Measurements from ENCODE around the gene ATP9B. TPM values are rescaled to one million over a fixed set of nuclear protein-coding genes. Genes with fewer than 3 reads are reported as not detected.
A peak's percentile ranks its signal among the peaks of the same experiment; 100 is the strongest.

ATP9B gene
- total and polyA plus RNA-seq, 8 donors: 29.2 to 41.5 (median 38.3) TPM

DNA sequence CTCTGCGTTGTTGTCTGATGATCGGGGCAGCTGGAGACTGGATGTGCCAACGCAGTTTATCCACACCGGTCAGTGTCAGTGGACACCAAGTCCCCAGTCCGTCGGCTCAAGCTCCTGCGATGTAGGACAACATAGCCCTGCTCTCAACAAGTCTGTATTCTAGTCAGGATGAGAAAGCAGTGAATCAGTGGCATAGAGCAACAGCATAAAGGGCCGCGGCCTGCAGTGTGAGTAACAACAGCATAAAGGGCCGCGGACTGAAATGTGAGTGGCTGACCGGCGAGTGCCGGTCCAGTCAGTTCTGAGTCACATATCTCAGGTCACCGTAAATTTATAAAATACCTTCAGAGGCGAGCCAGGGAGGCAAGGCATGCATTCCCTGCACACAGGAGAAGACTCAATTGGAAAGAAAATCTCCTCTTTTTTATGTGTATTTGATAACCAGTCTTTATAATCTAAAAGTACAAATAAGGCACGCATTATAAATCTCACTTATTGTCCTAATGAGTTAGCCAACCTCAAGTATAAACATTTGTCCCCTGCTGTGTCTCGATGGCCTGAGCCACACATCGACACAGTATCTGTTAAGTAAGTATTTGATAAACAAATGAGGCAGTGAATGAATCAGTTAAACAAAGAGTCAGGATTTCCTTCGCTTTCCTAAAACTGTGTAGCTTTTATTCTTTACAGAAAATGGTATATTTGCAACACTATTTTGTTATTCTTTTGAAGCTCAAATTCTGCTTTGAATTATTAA lies 292.8 kb downstream of the ATP9B start:
- Histone ChIP-seq H3K4me3 (no peak overlapping the region), H3K4me1 (no peaks in the 10 kb centered on the region), H3K9me3 (no peaks in the 10 kb centered on the region), H3K27me3 (no peaks in the 10 kb centered on the region), H3K27ac (no peak overlapping the region), H3K36me3 (peaks cover 0 to 59% of the 10 kb centered on the region in 2 donors)
- no peak for DNase-seq
- no peak for ATAC-seq
- TF ChIP-seq, protein P1, sequence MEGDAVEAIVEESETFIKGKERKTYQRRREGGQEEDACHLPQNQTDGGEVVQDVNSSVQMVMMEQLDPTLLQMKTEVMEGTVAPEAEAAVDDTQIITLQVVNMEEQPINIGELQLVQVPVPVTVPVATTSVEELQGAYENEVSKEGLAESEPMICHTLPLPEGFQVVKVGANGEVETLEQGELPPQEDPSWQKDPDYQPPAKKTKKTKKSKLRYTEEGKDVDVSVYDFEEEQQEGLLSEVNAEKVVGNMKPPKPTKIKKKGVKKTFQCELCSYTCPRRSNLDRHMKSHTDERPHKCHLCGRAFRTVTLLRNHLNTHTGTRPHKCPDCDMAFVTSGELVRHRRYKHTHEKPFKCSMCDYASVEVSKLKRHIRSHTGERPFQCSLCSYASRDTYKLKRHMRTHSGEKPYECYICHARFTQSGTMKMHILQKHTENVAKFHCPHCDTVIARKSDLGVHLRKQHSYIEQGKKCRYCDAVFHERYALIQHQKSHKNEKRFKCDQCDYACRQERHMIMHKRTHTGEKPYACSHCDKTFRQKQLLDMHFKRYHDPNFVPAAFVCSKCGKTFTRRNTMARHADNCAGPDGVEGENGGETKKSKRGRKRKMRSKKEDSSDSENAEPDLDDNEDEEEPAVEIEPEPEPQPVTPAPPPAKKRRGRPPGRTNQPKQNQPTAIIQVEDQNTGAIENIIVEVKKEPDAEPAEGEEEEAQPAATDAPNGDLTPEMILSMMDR (IDR thresholded peaks at IDR 0.05): no peak
- intact Hi-C loops (cut with DNase I): no loop called here

DNA sequence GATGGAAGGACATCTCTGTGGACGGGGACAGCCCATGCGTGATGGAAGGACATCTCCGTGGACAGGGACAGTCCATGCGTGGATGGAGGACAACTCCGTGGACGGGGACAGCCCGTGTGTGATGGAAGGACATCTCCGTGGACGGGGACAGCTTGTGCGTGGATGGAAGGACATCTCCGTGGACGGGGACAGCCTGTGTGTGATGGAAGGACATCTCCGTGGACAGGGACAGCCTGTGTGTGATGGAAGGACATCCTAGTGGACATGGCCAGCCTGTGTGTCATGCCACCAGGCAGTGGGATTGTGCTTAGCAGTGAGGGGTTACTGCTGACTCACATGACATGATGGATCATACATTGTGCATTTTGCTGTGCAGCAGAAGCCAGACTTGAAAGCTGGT lies 296.5 kb downstream of the ATP9B start:
- DNase-seq: no peak
- H3K27ac ChIP-seq: no peak overlapping the region
- no peak for ATAC-seq

DNA sequence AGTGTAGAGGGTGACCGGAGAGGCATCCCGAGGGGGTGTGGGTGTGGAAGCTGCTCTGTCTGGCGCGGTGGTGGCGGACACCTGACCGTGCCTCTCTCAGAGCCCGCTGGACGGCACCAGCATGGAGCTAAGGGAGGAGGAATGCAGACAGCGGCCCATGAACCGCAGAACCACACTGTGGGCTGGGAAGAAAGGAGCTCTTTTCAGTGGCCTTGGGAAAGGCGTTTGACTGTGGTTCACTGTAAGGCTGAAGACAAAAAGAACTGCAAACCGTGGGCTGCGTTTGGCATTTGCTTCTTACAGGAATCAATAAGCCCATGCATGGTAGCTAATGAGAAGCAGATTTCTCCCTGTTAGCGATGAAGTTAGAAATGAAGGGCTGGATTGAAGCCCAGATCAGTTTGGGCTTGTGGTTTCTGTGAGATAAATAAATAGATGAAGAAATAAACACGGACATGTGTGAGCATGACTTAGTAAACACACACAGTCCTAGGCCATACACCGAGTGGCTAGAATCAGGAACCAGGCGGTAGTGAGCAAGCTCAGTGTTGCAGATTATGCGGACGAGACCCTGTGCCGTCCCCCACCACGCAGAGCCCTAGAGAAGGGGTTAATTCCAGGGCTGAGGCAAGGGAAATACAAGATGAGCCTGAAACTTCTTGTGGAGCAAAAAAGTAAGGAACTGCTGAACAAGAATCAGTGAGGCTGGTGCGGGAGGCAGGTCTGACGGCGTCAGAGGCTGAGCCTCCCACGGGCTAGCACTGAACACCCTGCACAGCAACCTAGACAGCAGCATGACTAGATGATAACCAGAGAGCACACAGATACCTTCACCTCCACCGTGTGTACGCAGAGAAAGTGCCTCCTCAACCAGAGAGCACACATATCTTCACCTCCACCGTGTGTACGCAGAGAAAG lies 297.2 kb downstream of the ATP9B start:
- DNase-seq (no peak), ATAC-seq (peak; percentile 26)
- Histone ChIP-seq H3K4me1 (no peaks in the 10 kb centered on the region), H3K9me3 (no peaks in the 10 kb centered on the region), H3K27ac (no peak overlapping the region), H3K4me3 (no peak overlapping the region), H3K27me3 (no peaks in the 10 kb centered on the region), H3K36me3 (peaks cover 0 to 43% of the 10 kb centered on the region in 2 donors)
- intact Hi-C loops (cut with DNase I): no loop called here
- TF ChIP-seq, protein P1 (IDR thresholded peaks at IDR 0.05): no peak

More for the DNA sequence above, 296.5 kb downstream of the ATP9B start:
- Histone ChIP-seq H3K27me3 (no peaks in the 10 kb centered on the region), H3K4me1 (no peaks in the 10 kb centered on the region), H3K9me3 (no peaks in the 10 kb centered on the region), H3K36me3 (peaks cover 0 to 51% of the 10 kb centered on the region in 2 donors), H3K4me3 (no peak overlapping the region)
- intact Hi-C loops (cut with DNase I): no loop called here
- TF ChIP-seq, protein P1 (IDR thresholded peaks at IDR 0.05): no peak

DNA sequence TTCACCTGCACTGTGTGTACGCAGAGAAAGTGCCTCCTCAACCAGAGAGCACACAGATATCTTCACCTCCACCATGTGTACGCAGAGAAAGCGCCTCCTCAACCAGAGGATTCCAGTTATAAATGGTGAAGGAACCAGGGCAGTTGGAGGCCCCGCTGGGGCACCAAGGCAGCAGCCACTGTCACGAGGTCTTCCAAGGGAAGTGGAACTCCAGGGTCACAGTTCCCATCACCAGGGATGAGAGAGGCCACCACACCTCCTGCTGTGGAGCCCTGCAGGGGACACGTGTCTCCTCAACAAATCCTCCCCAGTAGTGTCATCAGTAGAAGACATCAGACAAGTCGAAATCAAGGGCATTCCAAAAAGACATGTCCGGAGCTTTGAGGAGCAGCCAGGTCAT lies 298.3 kb downstream of the ATP9B start:
- TF ChIP-seq, protein P1 (IDR thresholded peaks at IDR 0.05): no peak
- Histone ChIP-seq H3K4me1 (no peaks in the 10 kb centered on the region), H3K4me3 (no peak overlapping the region), H3K27ac (no peak overlapping the region), H3K9me3 (no peaks in the 10 kb centered on the region), H3K27me3 (no peaks in the 10 kb centered on the region), H3K36me3 (peaks cover 0 to 37% of the 10 kb centered on the region in 2 donors)
- DNase-seq: no peak
- intact Hi-C loops (cut with DNase I): no loop called here
- no peak for ATAC-seq

DNA sequence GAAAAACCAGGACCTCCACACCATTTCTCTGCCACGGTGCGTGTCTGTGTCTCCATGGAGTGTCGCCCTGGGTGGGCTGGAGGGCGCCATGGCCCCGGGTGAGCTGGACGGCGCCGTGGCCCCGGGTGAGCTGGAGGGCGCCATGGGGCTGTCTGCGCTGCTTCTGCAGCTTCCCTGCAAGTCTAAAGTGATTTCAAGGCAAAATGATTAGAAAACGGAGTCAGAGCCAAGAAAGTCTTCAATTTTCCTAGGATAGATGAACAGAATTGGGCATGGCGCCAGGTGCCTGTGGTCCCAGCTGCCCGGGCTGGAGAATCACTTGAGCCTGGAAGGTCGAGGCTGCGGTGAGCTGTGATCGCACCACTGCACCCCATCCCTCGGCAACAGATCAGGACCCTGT lies 298.8 kb downstream of the ATP9B start:
- DNase-seq: peak in 1 of 4 donors; percentile 51

More for the DNA sequence above, 298.8 kb downstream of the ATP9B start:
- no peaks in the 10 kb centered on the region for H3K27me3 ChIP-seq
- ATAC-seq: no peak
- no peak overlapping the region for H3K4me3 ChIP-seq
- intact Hi-C loops (cut with DNase I): no loop called here
- peaks cover 0 to 35% of the 10 kb centered on the region in 2 donors for H3K36me3 ChIP-seq
- no peaks in the 10 kb centered on the region for H3K9me3 ChIP-seq
- TF ChIP-seq, protein P1 (IDR thresholded peaks at IDR 0.05): no peak
- H3K27ac ChIP-seq: no peak overlapping the region
- no peaks in the 10 kb centered on the region for H3K4me1 ChIP-seq
